Stimulated activated CD8-positive, alpha-beta memory T cell treated with anti-CD3 and anti-CD28 coated beads, Interleukin-4, amount 100 ng/mL, for 1 hour (primary cell): ENCODE results near the gene GABRG3.

Source experiments
- DNase-seq, 2 donors: peaks; one replicate each; pipeline ENCODE4 v3.0.0-alpha.2; 2020; ENCODE audit warnings: low read depth in 2 of 2, low spot score in 1 of 2

Gene GABRG3

GRCh38 chr15:27095886-27096624 is 125.1 kb downstream of the GABRG3 start:
- DNase-seq, result no peak

DNA sequence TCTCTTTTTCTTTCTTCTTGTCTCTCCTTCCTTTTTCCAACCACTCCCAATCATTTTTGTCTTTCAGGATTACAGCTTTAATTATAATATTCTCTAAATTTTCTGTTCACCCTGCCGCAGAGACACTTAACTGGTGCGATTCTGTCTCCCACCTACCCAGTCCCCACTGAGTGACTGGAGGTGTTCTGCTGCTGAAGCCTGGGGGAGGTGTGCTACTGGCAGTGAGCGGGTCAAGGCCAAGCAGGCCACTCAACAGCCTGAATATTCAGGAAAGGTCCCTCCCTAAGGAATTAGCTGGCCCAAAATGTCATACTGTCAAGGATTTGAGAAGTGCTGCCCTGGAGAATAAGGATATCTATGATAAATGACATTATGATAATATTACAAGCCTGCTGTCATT is 126.5 kb downstream of the GABRG3 start:
- no peak for DNase-seq

GRCh38 chr15:27101982-27102381 is 131.0 kb downstream of the GABRG3 start:
- DNase-seq, result no peak

DNA sequence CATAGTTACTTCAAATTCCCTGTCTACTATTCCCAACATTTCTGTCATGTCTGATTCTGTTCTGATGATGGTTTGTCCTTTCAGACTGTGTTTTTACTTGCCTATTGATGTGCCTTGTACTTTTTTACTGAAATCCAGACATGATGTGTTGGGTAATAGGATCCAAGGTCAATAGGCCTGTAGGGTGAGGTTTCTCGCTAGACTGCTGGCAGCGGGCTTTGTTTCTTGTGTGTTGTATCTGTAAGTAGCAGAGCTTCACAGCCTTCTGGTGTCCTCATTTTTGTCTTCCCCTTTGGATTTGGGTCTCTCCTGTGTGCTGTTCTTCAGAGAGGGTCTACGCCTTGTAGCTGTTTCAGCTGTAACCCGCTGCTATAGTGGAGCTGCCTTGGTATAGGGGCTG is 140.3 kb downstream of the GABRG3 start:
- no peak for DNase-seq

GRCh38 chr15:27114473-27114872 is 143.5 kb downstream of the GABRG3 start:
- no peak for DNase-seq

- DNase-seq, result no peak
Measured at GRCh38 chr15:27119695-27120266, 148.8 kb downstream of the GABRG3 start.

DNA sequence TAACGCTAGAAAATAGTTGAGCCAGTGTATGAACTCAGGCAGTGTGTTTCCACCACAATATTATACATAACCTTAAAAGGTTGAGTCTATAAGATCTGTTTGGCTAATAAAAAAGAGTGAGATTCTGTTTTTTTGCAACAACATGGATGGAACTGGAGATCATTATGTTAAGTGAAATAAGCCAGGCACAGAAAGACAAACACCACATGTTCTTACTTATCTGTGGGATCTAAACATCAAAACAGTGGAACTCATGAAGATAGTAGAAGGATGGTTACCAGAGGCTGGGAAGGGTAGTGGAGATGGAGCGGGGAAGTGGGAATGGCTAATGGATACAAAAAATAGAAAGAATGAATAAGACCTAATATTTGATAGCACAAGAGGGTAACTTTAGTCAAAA is 150.7 kb downstream of the GABRG3 start:
- DNase-seq, result no peak

DNA sequence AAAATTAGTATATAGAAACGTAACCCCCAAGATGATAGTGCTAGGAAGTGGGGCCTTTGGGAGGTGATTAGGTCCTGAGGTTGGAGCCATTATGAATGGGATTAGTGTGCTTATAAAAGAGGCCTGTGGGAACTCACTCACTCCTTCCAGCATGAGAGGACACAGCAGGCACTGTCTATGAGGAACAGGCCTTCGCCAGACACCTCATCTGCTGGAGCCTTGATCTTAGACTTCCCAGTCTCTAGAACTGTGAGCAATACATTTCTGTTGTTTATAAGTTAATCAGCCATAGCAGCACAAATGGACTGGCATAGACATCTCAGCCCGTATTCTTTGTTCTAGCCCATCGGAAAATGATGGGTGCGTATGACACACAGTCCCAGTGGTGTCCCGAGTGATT is 152.3 kb downstream of the GABRG3 start:
- DNase-seq, result no peak

DNA sequence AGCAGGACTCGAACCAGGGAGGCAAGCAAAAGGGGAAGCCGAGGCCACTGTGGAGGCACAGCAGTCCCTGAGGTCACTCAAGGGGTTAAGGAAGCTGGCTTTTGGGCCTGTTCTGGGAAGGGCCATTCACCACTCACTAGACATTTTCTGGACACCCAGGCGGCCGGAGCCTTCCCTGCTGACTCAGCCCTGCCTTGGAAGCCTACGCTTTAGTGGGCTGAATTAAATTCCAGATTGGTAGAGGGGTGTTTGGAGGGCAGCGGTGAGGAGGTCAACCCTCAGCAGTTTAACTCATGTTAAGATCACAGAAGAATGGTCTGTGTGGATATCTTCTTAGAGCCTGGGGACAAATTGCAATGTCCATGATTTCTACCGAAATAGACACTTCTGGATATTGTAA is 152.8 kb downstream of the GABRG3 start:
- no peak for DNase-seq

DNA sequence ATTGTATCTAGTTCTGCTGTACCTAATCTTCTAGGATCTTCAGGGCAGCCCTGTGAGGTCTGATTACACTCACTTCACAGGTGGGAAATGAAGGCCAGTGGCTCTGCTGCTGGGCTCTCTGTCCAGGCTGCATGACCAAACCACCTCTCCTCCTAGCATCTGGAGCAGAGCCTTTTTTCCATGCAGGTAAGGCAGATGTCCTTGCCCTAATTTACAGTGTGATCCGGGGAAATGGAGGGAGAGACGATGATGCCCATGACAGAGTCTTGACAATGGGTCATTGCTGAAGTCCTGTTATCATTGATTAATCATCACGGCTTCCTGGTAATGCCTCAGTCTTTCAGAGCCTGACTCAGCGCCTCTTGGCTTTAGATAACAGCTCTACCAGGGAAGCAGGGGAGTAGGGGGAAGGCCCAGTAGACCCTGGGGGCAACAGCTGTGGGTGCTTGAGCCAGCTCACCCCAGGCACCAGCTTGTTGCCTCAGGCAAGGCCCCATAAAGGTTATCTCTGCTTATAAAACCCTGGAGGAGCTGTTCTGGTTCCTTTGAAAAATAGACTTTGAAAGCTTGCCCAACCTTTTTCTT is 153.4 kb downstream of the GABRG3 start:
- no peak for DNase-seq

GRCh38 chr15:27125185-27125584 is 154.2 kb downstream of the GABRG3 start:
- DNase-seq, result no peak

GRCh38 chr15:27126449-27126848 is 155.5 kb downstream of the GABRG3 start:
- DNase-seq, result no peak

DNA sequence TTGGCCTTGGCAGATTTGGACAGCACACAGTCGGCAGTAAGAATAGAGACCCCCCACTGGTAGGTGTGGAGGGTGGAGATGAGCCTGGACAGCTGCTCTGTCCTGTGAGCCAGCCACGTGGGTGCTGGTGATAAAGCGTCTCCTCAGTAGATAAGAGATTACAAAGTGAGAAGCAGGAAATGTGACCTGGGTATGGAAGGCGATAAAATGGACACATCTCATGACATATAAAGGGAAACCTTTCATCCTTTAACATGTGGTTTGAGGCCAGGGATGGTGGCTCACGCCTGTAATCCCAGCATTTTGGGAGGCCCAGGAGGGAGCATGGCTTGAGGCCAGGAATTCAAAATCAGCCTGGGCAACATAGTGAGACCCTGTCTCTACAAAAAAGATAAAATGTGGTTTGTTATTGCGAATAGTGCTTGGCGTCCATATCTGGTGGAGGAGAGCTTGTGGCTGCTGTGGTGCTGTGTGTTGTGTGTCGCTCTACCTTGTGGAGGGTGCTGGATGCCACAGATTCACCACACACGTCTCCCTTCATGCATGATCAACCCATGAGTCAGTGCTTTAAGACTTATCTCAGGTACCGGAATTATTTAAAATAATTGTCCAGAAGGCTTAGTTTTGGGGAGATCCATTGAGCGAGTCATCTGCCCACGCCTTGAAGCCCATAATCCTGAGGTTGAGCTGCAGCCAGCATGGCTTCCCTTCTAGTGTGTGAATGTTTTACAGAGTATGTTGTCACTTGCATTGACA is 157.0 kb downstream of the GABRG3 start:
- DNase-seq, result no peak

GRCh38 chr15:27133249-27133648 is 162.3 kb downstream of the GABRG3 start:
- no peak for DNase-seq

DNA sequence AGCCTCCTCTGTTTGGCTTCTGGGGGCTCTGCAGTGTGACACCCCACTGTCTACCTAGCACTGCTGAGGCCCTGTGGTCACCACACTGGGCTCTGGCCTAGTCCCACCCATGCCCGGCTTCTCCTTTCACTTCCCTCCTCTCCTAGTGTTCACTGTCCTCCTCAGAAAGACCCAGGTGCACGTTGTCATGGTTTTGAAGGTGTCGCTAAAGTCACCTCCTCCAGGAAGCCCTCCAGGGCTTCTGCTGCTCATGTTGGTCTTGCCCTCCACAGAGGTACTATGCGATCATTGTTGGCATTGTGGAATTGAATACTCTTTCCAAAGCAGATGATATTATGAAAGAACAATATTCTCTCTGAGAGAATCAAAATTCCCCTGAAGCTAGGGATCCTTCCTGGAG is 163.5 kb downstream of the GABRG3 start:
- DNase-seq, result no peak

DNA sequence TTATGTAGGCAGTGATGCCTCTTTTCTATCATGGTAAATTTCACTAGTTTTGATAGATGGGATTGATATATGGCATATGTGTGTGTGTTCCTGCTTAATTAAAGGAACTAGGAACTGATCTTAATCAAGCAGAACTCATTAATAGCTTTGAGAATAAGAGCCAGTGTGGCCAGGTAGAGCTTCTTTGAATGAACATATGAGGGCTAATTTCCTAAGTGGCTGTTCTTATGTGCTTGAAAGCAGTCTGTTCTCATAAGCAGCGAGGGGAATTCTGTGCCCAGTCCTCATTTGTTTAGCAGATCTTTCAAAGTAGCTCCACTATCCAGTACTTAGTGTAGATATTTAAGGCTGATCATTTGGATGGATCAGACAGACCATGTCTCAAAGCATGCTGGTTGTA is 164.2 kb downstream of the GABRG3 start:
- DNase-seq, result no peak

DNA sequence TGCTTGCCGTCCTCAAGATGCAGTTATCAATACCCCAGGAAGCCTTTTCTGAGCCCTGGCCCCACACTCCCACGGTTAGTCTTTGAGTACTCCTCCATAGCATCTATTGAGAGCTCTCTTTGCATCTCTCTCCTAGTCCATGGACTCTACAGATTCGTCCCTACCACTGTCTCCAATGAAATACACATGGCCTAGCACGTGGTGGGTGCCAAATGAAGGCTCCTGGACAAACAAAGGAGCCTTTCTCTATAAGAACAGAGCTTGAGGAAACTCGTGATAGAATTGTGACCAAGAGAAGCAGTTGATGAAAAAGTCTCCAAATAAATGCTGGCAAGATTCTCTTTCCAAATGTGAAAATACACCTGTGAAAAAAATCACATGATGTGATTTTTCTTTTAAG is 166.1 kb downstream of the GABRG3 start:
- DNase-seq, result no peak

GRCh38 chr15:27165590-27165989 is 194.6 kb downstream of the GABRG3 start:
- no peak for DNase-seq

DNA sequence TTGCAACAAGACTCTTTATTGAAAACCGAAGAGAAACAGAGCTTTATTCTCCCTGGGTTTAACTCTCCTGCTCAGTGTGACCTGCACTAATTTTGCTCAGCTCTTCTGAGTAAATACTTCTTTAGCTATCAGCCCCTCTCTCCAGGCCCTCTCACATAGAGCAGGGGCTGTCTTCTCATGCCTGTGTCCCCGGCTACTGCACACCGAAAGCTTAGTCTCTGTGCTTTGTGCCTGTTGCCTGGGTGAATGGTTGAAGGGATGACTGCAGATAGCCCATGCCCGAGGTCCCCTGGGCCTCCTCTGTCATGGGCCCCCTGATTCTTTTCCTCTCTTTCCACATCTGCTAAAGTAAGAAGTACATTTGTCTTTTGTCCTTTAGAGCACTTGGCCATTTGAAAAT is 195.9 kb downstream of the GABRG3 start:
- DNase-seq, result no peak

DNA sequence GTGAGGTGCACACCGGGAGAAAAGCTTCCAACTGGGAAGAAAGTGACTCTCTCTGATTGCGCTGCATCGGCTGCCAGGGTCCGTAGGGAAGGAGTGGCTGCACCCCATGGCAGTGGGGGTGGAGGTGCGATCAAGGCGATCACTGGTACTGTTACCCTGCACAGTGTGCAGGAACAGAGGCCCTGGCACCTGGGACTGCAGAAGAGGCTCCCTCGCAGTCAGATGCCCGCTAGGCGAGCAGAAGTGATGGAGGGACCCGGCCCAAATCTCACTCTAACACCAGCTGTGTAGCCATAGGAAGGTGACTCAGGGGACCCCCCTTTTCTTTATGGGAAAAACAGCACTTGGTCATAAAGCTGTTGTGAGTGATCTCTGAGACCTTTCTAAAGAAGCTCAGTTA is 196.8 kb downstream of the GABRG3 start:
- no peak for DNase-seq

GRCh38 chr15:27170851-27171250 is 199.9 kb downstream of the GABRG3 start:
- DNase-seq, result no peak

- no peak for DNase-seq
Measured at GRCh38 chr15:27172821-27173220, 201.8 kb downstream of the GABRG3 start.
